CD4-positive, alpha-beta T cell treated with Interleukin-4 for 4 hours (primary cell): ENCODE data around the gene PTGES3L.
"Not testable (repeated sequence)": the region's sequence is repeated elsewhere in the genome, so short reads cannot be mapped to it uniquely, and the experiment has no call there.

ENCODE experiments used
- DNase-seq: peaks from one replicate; pipeline ENCODE4 v3.0.0-alpha.2; 2020

Gene PTGES3L

GRCh38 chr17:43014020-43014648 is 34.3 kb upstream of the PTGES3L start:
- DNase-seq, result no peak

DNA sequence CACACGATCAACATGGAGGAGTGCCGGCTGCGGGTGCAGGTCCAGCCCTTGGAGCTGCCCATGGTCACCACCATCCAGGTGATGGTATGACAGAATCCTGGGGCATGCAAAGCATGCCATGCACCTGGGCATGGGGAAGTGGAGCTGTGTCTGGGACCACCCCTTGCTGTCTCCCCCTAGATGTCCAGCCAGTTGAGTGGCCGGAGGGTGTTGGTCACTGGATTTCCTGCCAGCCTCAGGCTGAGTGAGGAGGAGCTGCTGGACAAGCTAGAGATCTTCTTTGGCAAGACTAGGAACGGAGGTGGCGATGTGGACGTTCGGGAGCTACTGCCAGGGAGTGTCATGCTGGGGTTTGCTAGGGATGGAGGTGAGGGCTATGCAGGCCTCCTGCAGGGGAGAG is 33.4 kb upstream of the PTGES3L start:
- DNase-seq, result no peak

- DNase-seq, result no peak
Measured at GRCh38 chr17:43011728-43012472, 32.0 kb upstream of the PTGES3L start.

- DNase-seq, result no peak
Measured at GRCh38 chr17:43010667-43011308, 30.9 kb upstream of the PTGES3L start.

DNA sequence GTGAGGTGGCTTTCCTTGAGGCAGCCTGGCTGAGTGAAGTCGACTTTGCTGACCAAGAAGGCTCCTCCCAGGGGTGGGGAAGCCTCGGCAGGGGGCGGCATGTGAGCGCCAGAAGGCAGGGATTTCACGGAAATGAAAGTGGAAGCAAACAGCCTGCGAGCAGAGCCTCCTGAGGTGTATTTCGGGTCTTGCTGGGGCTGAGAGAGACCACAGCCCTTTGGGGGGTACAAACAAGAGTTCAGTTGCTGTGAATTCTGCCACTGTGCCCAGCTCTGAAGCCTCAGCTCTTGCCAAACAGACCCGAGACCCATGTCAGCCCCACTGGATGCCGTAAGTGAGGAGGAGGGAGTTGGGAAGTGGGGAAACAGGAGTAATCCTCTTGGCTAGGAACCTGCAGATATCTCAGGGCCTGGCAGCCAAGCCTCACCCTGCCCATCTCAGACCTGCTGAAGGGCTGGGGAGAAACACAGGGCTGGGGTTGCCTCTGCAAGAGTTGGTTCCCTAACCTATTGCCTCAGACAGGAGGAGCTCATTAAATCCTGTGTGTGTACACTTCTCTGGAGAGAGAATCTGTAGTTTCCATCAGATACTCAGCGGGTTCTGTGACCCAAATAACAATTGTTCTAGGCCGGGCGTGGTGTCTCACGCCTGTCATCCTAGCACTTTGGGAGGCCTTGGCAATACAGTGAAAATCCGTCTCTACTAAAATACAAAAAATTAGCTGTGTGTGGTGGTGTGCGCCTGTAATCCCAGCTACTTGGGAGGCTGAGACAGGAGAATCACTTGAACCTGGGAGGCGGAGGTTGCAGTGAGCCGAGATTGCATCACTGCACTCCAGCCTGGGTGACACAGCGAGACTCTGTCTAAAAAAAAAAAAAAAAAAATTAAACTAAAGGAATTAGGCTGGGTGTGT is 27.0 kb upstream of the PTGES3L start, which contains the start of gene IFI35:
Gene IFI35 (plus strand): TSS at position 146 of the 913 bp plus-strand sequence. CDS start 164 bp downstream, at position 310.
- DNase-seq, result peak; percentile 88

- DNase-seq, result no peak
Measured at GRCh38 chr17:43003542-43004172, 23.8 kb upstream of the PTGES3L start.

GRCh38 chr17:43000894-43001293 is 21.0 kb upstream of the PTGES3L start:
- not testable (repeated sequence) for DNase-seq

DNA sequence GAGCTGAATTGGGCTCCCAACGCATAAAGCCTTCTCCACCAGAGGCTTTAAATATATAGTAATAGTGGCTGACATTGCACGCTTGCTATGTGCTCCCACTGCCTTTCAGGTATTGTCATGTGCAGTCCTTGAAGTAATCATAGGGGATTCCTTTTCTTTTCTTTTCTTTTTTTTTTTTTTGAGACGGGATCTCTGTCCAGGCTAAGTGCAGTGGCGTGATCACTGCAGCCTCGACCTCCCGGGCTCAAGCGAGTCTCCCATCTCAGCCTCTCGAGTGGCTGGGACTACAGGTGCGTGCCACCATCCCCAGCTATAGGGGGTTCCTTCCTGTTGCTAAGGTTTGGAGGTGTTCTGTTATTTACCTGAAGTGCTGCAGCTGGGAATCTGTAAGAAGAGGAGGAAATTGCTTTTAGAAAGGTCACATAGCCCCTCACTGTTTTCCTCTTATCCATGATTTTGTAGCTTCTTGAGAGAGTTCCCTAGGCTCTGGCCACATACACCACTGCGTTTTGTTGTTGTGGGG is 19.2 kb upstream of the PTGES3L start:
- no peak for DNase-seq

DNA sequence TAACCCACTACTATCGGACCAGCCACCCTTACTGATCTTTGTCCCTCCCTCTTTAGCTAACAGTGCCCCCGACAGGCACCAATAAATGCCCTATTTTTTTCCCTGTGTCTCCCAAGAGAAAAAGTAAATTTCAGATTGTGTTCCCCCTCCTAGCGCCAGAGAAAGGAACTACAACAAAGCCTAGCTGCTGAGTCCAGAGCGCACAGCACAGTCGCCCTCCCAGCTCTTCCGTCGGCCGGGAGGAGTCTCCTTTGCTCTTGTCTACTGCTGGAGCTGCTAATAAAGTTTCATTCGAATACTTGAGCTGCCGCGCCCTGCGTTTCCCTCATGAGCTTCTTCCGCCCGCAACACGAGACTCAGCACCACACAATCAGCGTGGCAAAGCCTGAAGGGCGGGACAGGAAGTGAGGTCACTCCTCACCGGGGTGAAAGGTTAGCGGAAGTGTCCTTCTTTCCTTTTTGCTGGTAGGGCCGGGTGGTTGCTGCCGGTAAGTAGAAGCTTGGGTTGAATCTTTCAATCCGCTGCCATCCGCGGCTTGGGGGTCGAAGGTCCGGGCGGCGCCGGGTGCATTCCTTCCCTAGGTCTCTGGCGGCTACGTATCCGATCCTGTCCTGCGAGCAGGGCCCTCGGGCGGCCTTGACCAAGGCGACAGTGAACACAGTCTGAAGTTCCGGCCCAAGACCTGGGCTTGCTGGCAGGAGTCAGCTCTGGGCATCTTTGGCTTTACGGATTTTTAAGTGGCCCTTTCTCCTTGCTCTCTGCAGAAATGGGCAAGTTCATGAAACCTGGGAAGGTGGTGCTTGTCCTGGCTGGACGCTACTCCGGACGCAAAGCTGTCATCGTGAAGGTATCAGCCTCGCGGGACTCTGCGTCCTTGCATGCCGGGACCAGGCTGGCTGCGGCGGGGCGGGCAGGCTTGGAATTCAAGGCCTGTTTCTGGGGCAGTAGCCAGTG is 18.4 kb upstream of the PTGES3L start, which contains the start of gene RPL27:
Gene RPL27 (plus strand): TSS at position 436 of the 955 bp plus-strand sequence. CDS start 332 bp downstream, at position 768.
- DNase-seq, result peak; percentile 99

DNA sequence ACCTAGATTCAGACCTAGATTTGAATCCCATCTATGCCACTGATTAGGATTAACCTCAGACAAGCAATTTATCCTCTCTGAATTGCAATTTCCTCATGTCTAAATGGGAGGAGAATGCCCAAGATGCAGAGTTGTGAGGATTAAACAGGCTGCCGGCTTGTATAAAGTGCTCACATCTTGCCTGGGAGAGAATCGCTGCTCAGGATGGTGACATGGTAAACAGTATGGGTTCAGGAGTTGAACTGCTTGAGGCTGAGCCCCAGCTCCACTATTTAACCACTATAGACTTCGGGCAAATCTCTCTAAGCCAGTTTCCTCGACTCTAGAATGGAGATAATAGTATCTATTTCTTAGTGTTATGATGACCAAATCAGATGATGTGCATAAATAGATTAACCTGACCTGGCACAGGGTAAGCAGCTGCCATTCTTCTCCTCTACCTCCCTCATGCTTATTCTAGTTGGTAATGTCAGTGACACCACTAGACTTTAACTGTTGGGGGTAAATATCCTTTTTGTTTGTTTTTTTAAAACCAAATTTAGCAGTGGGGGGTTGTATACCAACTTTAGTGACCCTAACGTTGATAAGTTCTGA is 17.6 kb upstream of the PTGES3L start:
- DNase-seq, result no peak

DNA sequence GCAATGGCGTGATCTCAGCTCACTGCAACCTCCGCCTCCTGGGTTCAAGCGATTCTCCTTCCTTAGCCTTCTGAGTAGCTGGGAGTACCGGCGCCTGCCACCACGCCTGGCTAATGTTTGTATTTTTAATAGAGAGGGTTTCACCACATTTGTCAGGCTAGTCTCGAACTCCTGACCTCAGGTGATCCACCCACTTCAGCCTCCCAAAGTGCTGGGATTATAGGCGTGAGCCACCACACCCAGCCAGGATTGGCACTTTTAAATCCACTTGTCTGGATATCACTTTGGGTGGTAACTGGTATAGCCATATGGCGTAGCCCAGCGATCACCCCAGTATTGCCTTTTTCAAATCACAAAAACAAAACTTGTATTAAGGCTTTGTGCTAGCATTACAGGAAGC is 14.0 kb upstream of the PTGES3L start:
- DNase-seq, result not testable (repeated sequence)

DNA sequence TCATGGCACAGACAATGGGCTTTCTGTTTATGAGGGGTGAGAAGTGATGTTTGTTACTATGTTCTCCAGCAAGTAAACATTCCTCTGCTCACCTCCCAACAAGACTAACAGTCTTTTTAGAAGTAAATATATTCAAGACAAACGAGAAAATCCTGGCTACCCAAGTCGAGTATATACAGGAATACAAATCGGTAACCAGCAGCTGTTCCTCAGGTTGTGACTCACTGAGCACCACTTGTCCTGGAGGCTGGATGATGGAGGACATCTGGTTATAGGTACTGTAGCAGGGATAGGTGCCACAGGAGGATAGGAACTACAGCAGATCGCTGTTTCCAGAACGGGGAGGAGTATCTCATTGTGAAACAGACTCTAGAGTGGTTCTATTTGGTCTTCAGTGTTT is 13.0 kb upstream of the PTGES3L start:
- DNase-seq, result no peak

DNA sequence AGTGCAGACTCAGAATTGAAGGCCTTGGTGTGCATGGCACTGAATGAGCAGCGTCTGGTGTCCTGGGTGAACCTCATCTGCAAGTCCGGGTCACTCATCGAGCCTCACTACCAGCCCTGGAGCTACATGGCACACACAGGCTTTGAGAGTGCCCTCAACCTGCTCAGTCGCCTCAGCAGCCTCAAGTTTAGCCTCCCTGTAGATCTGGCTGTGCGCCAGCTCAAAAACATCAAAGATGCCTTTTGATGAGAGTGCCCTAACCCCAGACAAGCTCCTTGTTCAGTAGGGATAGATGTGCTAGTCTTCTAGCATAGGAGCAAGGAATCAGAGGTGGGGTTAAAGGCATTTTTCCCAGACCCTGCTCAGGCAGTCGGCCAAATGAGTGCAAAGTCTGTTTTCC is 11.6 kb upstream of the PTGES3L start:
- DNase-seq, result no peak

DNA sequence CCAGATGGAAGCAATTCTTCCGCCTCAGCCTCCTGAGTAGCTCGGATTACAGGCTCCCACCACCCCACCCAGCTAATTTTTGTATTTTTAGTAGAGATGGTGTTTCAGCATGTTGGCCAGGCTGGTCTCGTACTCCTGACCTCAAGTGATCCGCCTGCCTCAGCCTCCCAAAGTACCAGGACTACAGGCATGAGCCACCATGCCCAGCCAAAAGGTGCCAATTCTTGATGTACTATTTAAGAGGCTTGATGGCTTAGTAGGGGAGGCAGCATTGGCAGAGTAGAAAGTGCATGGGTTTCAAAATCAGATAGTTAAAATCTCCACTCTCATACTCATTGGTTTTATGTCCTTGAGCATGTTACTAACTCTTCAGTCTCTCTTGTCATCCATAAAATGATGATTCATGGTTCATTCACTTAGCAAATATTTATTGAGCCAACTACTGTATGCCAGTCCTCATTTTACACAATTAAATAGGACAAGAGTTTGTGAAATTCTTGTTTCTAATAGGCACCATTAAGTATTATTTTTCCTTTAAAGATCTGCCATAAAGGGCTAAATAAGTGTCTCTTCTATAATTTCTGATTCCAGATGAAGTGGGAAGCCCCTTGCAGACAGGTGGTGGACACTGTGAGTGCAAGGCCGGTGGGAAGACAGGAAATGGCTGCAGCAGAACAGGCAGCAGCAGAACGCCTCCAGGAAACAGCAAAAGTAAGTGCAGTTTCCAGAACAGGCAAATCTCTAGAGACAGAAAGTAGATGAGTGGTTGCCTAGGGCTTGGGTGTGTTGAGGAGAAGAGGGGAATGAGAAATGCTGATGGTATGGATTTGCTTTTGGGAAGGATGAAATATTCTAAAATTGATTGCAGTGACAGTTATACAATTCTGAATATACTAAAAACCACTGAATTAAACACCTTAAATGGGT is 10.1 kb upstream of the PTGES3L start:
- no peak for DNase-seq

DNA sequence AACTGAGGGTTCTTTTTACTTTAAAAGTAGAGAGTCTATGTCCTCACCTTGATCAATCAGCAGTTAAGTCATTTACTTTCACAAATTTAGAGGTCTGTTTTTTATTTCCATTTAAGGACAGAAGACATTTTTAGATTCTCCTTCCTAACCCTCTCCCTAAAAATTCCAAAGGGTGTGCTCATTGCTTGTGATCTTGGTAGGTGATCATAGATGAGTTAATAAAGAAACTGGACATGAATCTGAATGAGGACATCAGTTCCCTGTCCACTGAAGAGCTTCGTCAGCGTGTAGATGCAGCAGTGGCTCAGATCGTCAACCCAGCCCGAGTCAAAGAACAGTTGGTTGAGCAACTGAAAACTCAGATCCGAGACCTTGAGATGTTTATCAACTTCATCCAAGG is 9.3 kb upstream of the PTGES3L start:
- no peak for DNase-seq

- peak; percentile 11 for DNase-seq
Measured at GRCh38 chr17:42985225-42985624, 5.3 kb upstream of the PTGES3L start.

DNA sequence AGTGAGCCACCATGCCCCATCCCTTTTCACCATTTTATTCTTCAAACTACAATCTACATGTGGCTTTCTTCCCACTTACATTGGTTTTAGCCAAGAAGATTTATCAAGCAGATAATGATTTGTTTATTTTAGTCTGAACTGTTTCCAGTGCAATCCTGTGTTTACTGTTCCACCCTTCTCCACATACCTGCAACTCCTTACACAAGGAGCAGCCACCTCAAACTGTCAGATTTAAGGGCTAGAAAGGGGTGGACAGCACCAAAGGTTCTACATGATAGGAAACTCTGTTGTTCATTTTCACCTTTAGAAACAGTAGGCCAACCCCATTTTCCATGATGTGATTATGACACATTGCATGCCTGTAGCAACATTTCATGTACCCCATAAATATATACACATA is 2.4 kb upstream of the PTGES3L start:
- DNase-seq, result no peak

GRCh38 chr17:42980766-42981397 is 1.0 kb upstream of the PTGES3L start:
- peak; percentile 44 for DNase-seq
